Measurements from ENCODE around the gene AGAP6.
"Not testable (repeated sequence)": the region's sequence is repeated elsewhere in the genome, so short reads cannot be mapped to it uniquely, and the experiment has no call there.

- TF ChIP-seq CTCF, POLR2A (IDR thresholded peaks at IDR 0.05): not testable (repeated sequence)
Measured at GRCh38 chr10:49942339-49942705, 45.9 kb upstream of the AGAP6 start.
